Fibroblast of lung (primary cell): Measurements from ENCODE around the gene MID1. TPM values are rescaled to one million over a fixed set of nuclear protein-coding genes. Genes with fewer than 3 reads are reported as not detected.

Source experiments
- DNase-seq, 2 donors: peaks; one replicate each; pipeline versions ENCODE4 v3.0.0 to v3.0.0-alpha.2; 2010; ENCODE audit warnings: low read depth in 2 of 2
- H2AFZ ChIP-seq: 2 replicates; pipeline ENCODE4 v1.5.1; 2012; ENCODE audit warnings: low read length, control low read depth, inconsistent platforms
- H3K27ac ChIP-seq: 2 replicates; pipeline ENCODE4 v1.5.1; 2011; ENCODE audit warnings: low read length, control low read depth; ENCODE audit not compliant: insufficient read depth
- H3K27me3 ChIP-seq: 2 replicates; pipeline ENCODE4 v1.5.1; 2011; ENCODE audit warnings: mild to moderate bottlenecking, low read length; ENCODE audit not compliant: control insufficient read depth, insufficient read depth
- H3K36me3 ChIP-seq: 2 replicates; pipeline ENCODE4 v1.5.1; 2011; ENCODE audit warnings: low read length; ENCODE audit not compliant: control insufficient read depth, insufficient read depth
- H3K4me1 ChIP-seq: 2 replicates; pipeline ENCODE4 v1.5.1; 2011; ENCODE audit warnings: low read length; ENCODE audit not compliant: control insufficient read depth, insufficient read depth; ENCODE audit errors: extremely low read depth
- H3K4me2 ChIP-seq: 2 replicates; pipeline ENCODE4 v1.5.1; 2011; ENCODE audit warnings: low read length, control low read depth; ENCODE audit not compliant: insufficient read depth; ENCODE audit errors: extremely low read depth
- H3K4me3 ChIP-seq, 4 experiments: fragments of 200-600 bp in 1 of 4; sonication (generic) in 1 of 4; replicated peaks in 1 of 4; 2 replicates each; pipeline ENCODE4 v1.5.1; 2011 to 2016; ENCODE audit warnings: low read length in 4 of 4, low read depth in 3 of 4, mild to moderate bottlenecking in 3 of 4, control low read depth in 2 of 4, inconsistent platforms in 1 of 4, mixed read lengths in 1 of 4; ENCODE audit not compliant: insufficient read depth in 1 of 4; ENCODE audit errors: control extremely low read depth in 1 of 4
- H3K79me2 ChIP-seq: 2 replicates; pipeline ENCODE4 v1.5.1; 2012; ENCODE audit warnings: mild to moderate bottlenecking, low read length, inconsistent platforms; ENCODE audit not compliant: control insufficient read depth, insufficient read depth
- H3K9ac ChIP-seq: 2 replicates; pipeline ENCODE4 v1.5.1; 2011; ENCODE audit warnings: mild to moderate bottlenecking, low read length, control low read depth; ENCODE audit not compliant: insufficient read depth
- H3K9me3 ChIP-seq: 2 replicates; pipeline ENCODE4 v1.5.1; 2012; ENCODE audit warnings: low read depth, low read length; ENCODE audit not compliant: control insufficient read depth, insufficient read depth
- H4K20me1 ChIP-seq: 2 replicates; pipeline ENCODE4 v1.5.1; 2011; ENCODE audit warnings: low read length; ENCODE audit not compliant: control insufficient read depth, insufficient read depth; ENCODE audit errors: extremely low read depth
- EZH2 ChIP-seq: IDR thresholded peaks from 2 replicates; pipeline ENCODE4 v1.5.1; 2012; ENCODE audit warnings: low read length, control low read depth, mild to moderate bottlenecking; ENCODE audit errors: missing control alignments
- polyA plus RNA-seq, 2 donors: library from polyadenylated mRNA; depleted of rRNA in 1 of 2; stranded (reverse) in 1 of 2; unstranded in 1 of 2; fragments of >200 nt; gene quantifications; 2 replicates each; pipeline ENCODE4 v1.2.1, GENCODE V29; 2011 to 2012; ENCODE audit warnings: missing spikeins in 1 of 2
- total RNA-seq: library from RNA; depleted of rRNA; stranded (reverse); fragments of >200 nt; gene quantifications from 2 replicates; pipeline ENCODE4 v1.2.1, GENCODE V29; 2014
- TF ChIP-seq, protein P1 (sequence below), 2 donors: IDR thresholded peaks in 1 of 2; conservative IDR thresholded peaks in 1 of 2; 1 replicate in 1 of 2; 2 replicates in 1 of 2; pipeline ENCODE4 v1.5.1; 2011 to 2012; ENCODE audit warnings: low read length in 2 of 2, control low read depth in 1 of 2, inconsistent platforms in 1 of 2, low read depth in 1 of 2, mild to moderate bottlenecking in 1 of 2

MID1 gene
- total and polyA plus RNA-seq, 2 donors (not counting 1 experiment from before 2014, with no cell fraction given) = 20.3 to 27.7 TPM

DNA sequence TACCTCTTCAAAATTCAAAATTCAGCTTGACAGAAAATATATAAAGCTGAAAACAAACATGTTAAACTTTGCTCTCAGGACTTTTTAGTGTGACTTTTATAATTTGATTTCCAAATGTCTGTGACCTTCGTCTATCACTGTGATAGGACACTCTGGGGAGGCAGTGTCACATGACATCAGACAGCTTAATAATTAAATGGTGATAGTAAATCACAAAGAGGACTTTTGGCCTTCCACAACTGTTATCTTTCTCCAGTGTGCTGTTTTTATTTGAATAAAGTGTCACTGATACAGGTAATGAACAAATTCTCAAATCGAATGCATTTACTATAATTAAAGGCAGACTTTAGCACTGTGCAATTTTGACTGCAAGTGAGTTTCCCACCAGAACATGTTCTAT is 83.1 kb downstream of the MID1 start:
- no peak overlapping the region for H2AFZ ChIP-seq
- no peak for DNase-seq
- no peak overlapping the region for H3K9ac ChIP-seq
- peaks cover 2% of the 10 kb centered on the region for H3K4me1 ChIP-seq
- H3K9me3 ChIP-seq = no peaks in the 10 kb centered on the region
- no peak overlapping the region for H3K4me2 ChIP-seq
- H4K20me1 ChIP-seq = no peaks in the 10 kb centered on the region
- no peaks in the 10 kb centered on the region for H3K36me3 ChIP-seq
- TF ChIP-seq, protein P1, sequence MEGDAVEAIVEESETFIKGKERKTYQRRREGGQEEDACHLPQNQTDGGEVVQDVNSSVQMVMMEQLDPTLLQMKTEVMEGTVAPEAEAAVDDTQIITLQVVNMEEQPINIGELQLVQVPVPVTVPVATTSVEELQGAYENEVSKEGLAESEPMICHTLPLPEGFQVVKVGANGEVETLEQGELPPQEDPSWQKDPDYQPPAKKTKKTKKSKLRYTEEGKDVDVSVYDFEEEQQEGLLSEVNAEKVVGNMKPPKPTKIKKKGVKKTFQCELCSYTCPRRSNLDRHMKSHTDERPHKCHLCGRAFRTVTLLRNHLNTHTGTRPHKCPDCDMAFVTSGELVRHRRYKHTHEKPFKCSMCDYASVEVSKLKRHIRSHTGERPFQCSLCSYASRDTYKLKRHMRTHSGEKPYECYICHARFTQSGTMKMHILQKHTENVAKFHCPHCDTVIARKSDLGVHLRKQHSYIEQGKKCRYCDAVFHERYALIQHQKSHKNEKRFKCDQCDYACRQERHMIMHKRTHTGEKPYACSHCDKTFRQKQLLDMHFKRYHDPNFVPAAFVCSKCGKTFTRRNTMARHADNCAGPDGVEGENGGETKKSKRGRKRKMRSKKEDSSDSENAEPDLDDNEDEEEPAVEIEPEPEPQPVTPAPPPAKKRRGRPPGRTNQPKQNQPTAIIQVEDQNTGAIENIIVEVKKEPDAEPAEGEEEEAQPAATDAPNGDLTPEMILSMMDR (conservative IDR thresholded peaks at IDR 0.05 in 1 of 2, IDR thresholded peaks at IDR 0.05 in 1 of 2; ENCODE audit: low read depth in 1 of 2, low read length in 2 of 2) = no peak
- no peak for TF ChIP-seq EZH2
- H3K4me3 ChIP-seq = no peak overlapping the region
- H3K79me2 ChIP-seq = no peaks in the 10 kb centered on the region
- H3K27me3 ChIP-seq = no peaks in the 10 kb centered on the region
- no peak overlapping the region for H3K27ac ChIP-seq

DNA sequence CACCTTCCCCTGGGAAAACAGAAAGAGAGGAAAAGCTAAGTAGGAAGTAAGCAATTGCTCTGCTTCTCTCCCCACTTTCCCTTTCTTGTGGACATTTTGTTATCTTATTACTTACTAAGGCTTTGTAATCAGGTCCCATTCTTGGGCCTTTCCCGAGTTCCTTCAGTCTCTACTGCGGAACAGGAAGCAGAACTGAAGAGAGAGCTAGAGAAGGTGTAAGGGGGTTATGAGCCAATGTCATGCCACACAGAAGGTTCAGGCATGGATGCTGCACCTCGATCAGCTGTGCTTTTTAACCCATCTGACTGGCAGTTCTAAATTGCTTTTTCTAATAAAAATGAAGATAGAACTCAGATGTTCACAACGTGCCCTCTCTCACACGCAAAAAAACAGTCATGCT is 83.6 kb downstream of the MID1 start:
- Histone ChIP-seq H3K27me3 (no peaks in the 10 kb centered on the region), H4K20me1 (no peaks in the 10 kb centered on the region), H3K9me3 (no peaks in the 10 kb centered on the region), H3K79me2 (no peaks in the 10 kb centered on the region), H2AFZ (no peak overlapping the region), H3K4me3 (no peak overlapping the region), H3K4me1 (peaks cover 2% of the 10 kb centered on the region), H3K9ac (no peak overlapping the region), H3K36me3 (no peaks in the 10 kb centered on the region), H3K4me2 (no peak overlapping the region), H3K27ac (no peak overlapping the region)
- DNase-seq = no peak
- TF ChIP-seq, protein P1 (conservative IDR thresholded peaks at IDR 0.05 in 1 of 2, IDR thresholded peaks at IDR 0.05 in 1 of 2; ENCODE audit: low read depth in 1 of 2, low read length in 2 of 2) = no peak
- TF ChIP-seq EZH2 = no peak

GRCh38 chrX:10534611-10535010 is 85.8 kb downstream of the MID1 start:
- no peak overlapping the region for H3K4me3 ChIP-seq
- peak in 1 of 2 donors; percentile 32 for DNase-seq
- no peaks in the 10 kb centered on the region for H4K20me1 ChIP-seq
- H3K27ac ChIP-seq = no peak overlapping the region
- no peaks in the 10 kb centered on the region for H3K27me3 ChIP-seq
- H2AFZ ChIP-seq = no peak overlapping the region
- H3K36me3 ChIP-seq = no peaks in the 10 kb centered on the region
- no peak overlapping the region for H3K4me2 ChIP-seq
- TF ChIP-seq, protein P1 (conservative IDR thresholded peaks at IDR 0.05 in 1 of 2, IDR thresholded peaks at IDR 0.05 in 1 of 2; ENCODE audit: low read depth in 1 of 2, low read length in 2 of 2) = no peak
- no peak for TF ChIP-seq EZH2
- peaks cover 2% of the 10 kb centered on the region for H3K4me1 ChIP-seq
- H3K9ac ChIP-seq = no peak overlapping the region
- no peaks in the 10 kb centered on the region for H3K79me2 ChIP-seq
- no peaks in the 10 kb centered on the region for H3K9me3 ChIP-seq
